ENCODE measurements around the gene NTNG1. TPM values are rescaled to one million over a fixed set of nuclear protein-coding genes. Genes with fewer than 3 reads are reported as not detected.

The NTNG1 gene
- total and polyA plus RNA-seq, 2 of the 13 experiments (the other 11 are each of a cell fraction or from before 2014, with no cell fraction given), result not detected

- ATAC-seq (no peak), DNase-seq (ENCODE audit: low spot score) (no peak), FAIRE-seq (no peak)
- no peak overlapping the region for H2AFZ ChIP-seq (ENCODE audit: low read length)
- H4K20me1 ChIP-seq (ENCODE audit: insufficient read depth, low read length), result no peaks in the 10 kb centered on the region
- WGBS (ENCODE audit: low lambda C conversion rate), result 10% methylated on average over 2 of the region's 2 CpGs
- H3K9ac ChIP-seq (ENCODE audit: insufficient read depth, low read depth, low read length), result no peak overlapping the region
- in situ Hi-C loops (cut with HindIII; ENCODE audit: extremely low pct_ligation_motif_present, low pct_unique_long_range_greater_than_20kb), result no loop called here
- no TSS peak for BruUV-seq (replicated peaks)
- H3K27me3 ChIP-seq (ENCODE audit: control insufficient read depth in 1 of 2, insufficient read depth in 2 of 2, low read length in 2 of 2), result no peaks in the 10 kb centered on the region; a peak in 1 of 5 replicates
- no peaks in the 10 kb centered on the region for H3K79me2 ChIP-seq (ENCODE audit: insufficient read depth, low read length)
- no peaks in the 10 kb centered on the region for H3K36me3 ChIP-seq (replicated peaks in 1 of 2; ENCODE audit: control insufficient read depth in 1 of 2, insufficient read depth in 2 of 2, low read length in 2 of 2)
- TF ChIP-seq ZNF20 (CRISPR knock-in tag; IDR thresholded peaks at IDR 0.05), result no peak
- no peak for TF ChIP-seq SMAD1 (CRISPR knock-in tag; IDR thresholded peaks at IDR 0.05; ENCODE audit: borderline replicate concordance, low read depth)
- no peak for TF ChIP-seq TRIM22 (IDR thresholded peaks at IDR 0.05)
- TF ChIP-seq ZSCAN12 (CRISPR knock-in tag; IDR thresholded peaks at IDR 0.05), result no peak
- TF ChIP-seq KLF12 (CRISPR knock-in tag; IDR thresholded peaks at IDR 0.05; ENCODE audit: borderline replicate concordance), result no peak
- no peak for TF ChIP-seq GTF2F1 (IDR thresholded peaks at IDR 0.05; ENCODE audit: low read length)
- no peak for TF ChIP-seq MAZ (IDR thresholded peaks at IDR 0.05; ENCODE audit: borderline replicate concordance, low read depth, low read length)
- no peak for TF ChIP-seq MAZ (CRISPR knock-in tag; IDR thresholded peaks at IDR 0.05; ENCODE audit: low read depth)
- no peak for TF ChIP-seq SMC3 (IDR thresholded peaks at IDR 0.05; ENCODE audit: low read length)
- no peak for TF ChIP-seq ZFP37 (CRISPR knock-in tag; IDR thresholded peaks at IDR 0.05; ENCODE audit: borderline replicate concordance)
- POLR2A ChIA-PET, result no interaction called here
- no peaks in the 10 kb centered on the region for H3K9me3 ChIP-seq (ENCODE audit: low read length)
- CTCF ChIA-PET (ENCODE audit: low intra/inter-chr PET ratio, low total read pairs), result no interaction called here
- no peak overlapping the region for H3K27ac ChIP-seq (ENCODE audit: extremely low read length, insufficient read depth, low read length)
- H3K4me1 ChIP-seq (ENCODE audit: insufficient read depth, low read length), result no peaks in the 10 kb centered on the region
- H3K4me3 ChIP-seq (replicated peaks in 1 of 3; ENCODE audit: insufficient read depth in 1 of 3, low read depth in 2 of 3, low read length in 3 of 3), result no peak overlapping the region
- H3K4me2 ChIP-seq (ENCODE audit: low read depth, low read length), result no peak overlapping the region
- intact Hi-C loops (cut with micrococcal nuclease; ENCODE audit: unreplicated experiment), result no loop called here
Measured at GRCh38 chr1:107443860-107444259, 303.0 kb downstream of the NTNG1 start.
